GM12891 (cell line): ENCODE results near the gene CRPPA.

Source experiments
- POLR2A ChIP-seq: IDR thresholded peaks from 2 replicates; pipeline ENCODE4 v1.6.1; 2011; ENCODE audit warnings: low read depth, low read length, control low read depth
- POLR2AphosphoS5 ChIP-seq: IDR thresholded peaks from 2 replicates; pipeline ENCODE4 v1.6.1; 2011; ENCODE audit warnings: low read depth, low read length, control low read depth

GRCh38 chr7:16430133-16430532 is 8.8 kb upstream of the CRPPA start:
- TF ChIP-seq POLR2A (no peak), POLR2AphosphoS5 (no peak)
